ENCODE results near the gene INTS3.

Gene INTS3

DNA sequence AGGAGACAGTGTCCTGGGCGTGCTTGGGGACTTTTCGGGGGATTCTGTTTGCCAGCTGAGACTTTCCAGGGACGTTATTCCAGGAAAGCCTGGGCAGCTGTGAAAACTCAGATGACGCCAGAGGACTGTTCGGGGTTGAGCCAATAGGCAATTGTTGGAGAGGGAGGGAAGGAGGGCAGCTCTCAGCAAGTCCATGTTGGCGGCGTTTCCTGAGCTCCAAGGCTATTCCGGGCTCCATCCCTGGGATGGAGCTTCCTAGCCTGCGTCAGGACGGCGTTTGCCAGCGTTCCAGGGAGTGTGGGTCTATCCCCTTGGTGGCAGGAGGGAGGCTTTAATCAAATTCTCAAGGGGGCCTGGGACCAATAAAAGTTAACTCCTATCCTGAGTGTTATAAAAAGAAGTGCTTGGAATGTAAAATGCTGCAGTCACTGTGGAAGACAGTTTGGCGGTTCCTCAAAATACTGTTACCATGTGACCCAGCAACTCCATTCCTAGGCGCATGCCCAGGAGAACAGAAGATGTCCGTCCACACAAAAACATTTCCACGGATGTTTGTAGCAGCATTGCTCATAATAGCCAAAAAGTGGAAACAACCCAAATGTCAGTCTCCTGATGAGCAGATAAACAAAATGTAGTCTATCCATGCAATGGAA, 62.6 kb downstream of the INTS3 start:
- H3K9me3 ChIP-seq (ENCODE audit: control insufficient read depth, low read length) = no peaks in the 10 kb centered on the region
- H3K4me3 ChIP-seq (ENCODE audit: insufficient read depth, low read depth, low read length, poor library complexity, severe bottlenecking) = no peak overlapping the region
- no peaks in the 10 kb centered on the region for H3K36me3 ChIP-seq (ENCODE audit: control insufficient read depth, insufficient read depth, low read length)
- no peak for DNase-seq
- H3K27me3 ChIP-seq (replicated peaks; ENCODE audit: control insufficient read depth, insufficient read depth, low read length, poor library complexity, severe bottlenecking) = no peaks in the 10 kb centered on the region
- H3K4me1 ChIP-seq (ENCODE audit: control insufficient read depth, insufficient read depth, low read length, poor library complexity, severe bottlenecking) = no peaks in the 10 kb centered on the region
- H3K27ac ChIP-seq (ENCODE audit: insufficient read depth, low read length, poor library complexity, severe bottlenecking) = no peak overlapping the region

DNA sequence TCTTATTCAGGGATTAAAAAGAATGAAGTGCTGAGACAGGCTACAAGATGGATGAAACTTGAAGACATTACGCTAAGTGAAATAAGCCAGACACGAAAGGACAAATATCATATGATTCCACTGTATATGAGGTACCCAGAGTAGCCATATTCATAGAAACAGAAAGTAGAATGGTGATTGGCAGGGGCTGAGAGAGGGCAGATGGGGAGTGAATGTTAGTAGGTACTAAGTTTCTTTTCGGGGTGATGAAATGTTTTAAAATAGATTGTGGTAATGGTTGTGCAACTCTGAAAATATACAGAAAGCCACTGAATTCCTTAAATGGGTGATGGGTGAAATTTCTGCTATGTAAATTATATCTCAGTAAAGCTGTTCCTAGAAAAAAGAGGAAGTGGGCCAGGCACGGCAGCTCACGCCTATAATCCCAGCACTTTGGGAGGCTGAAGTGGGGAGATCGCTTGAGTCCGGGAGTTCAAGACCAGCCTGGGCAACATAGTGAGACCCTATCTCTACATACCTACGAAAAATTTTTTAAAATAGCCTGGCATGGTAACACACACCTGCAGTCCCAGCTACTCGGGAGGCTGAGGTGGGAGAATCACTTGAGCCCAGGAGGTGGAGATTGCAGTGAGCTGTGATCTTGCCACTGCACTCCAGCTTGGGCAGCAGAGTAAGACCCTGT, 63.3 kb downstream of the INTS3 start:
- no peak for DNase-seq
- Histone ChIP-seq H3K36me3 (ENCODE audit: control insufficient read depth, insufficient read depth, low read length) (no peaks in the 10 kb centered on the region), H3K27ac (ENCODE audit: insufficient read depth, low read length, poor library complexity, severe bottlenecking) (no peak overlapping the region), H3K4me1 (ENCODE audit: control insufficient read depth, insufficient read depth, low read length, poor library complexity, severe bottlenecking) (no peaks in the 10 kb centered on the region), H3K27me3 (replicated peaks; ENCODE audit: control insufficient read depth, insufficient read depth, low read length, poor library complexity, severe bottlenecking) (no peaks in the 10 kb centered on the region), H3K9me3 (ENCODE audit: control insufficient read depth, low read length) (no peaks in the 10 kb centered on the region), H3K4me3 (ENCODE audit: insufficient read depth, low read depth, low read length, poor library complexity, severe bottlenecking) (no peak overlapping the region)

DNA sequence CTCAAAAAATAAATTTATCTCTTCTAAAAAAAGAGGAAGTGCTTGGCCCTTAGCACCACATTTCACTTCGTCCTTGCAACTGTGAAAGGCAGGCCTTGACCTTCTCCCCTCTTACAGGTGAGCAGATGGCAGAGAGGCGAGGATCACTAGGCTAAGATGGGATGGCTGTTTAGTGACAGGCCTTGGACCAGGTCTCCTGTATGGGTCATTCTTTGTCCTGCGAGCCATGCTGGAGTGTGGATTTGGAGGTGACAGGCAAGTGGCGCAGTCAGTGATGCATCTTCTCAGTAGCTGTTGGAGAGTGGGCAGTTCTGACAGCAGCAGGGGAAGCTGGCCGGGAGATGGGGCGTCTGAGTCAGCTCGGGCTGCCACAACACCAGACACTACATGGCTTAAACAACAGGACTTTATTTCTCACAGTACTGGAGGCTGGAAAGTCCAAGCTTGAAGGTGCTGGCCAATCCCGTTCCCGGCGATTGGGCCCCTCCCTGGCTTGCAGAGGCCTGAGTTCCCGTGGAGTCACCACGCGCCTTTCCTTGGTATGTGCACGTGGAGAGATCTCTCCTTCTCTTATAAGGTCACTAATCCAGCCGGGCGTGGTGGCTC, 63.9 kb downstream of the INTS3 start:
- H3K36me3 ChIP-seq (ENCODE audit: control insufficient read depth, insufficient read depth, low read length) = no peaks in the 10 kb centered on the region
- no peaks in the 10 kb centered on the region for H3K9me3 ChIP-seq (ENCODE audit: control insufficient read depth, low read length)
- H3K4me1 ChIP-seq (ENCODE audit: control insufficient read depth, insufficient read depth, low read length, poor library complexity, severe bottlenecking) = no peaks in the 10 kb centered on the region
- no peak overlapping the region for H3K4me3 ChIP-seq (ENCODE audit: insufficient read depth, low read depth, low read length, poor library complexity, severe bottlenecking)
- no peak overlapping the region for H3K27ac ChIP-seq (ENCODE audit: insufficient read depth, low read length, poor library complexity, severe bottlenecking)
- H3K27me3 ChIP-seq (replicated peaks; ENCODE audit: control insufficient read depth, insufficient read depth, low read length, poor library complexity, severe bottlenecking) = no peaks in the 10 kb centered on the region
- no peak for DNase-seq

- no peaks in the 10 kb centered on the region for H3K9me3 ChIP-seq (ENCODE audit: control insufficient read depth, low read length)
- no peak overlapping the region for H3K27ac ChIP-seq (ENCODE audit: insufficient read depth, low read length, poor library complexity, severe bottlenecking)
- H3K36me3 ChIP-seq (ENCODE audit: control insufficient read depth, insufficient read depth, low read length) = no peaks in the 10 kb centered on the region
- DNase-seq = no peak
- no peaks in the 10 kb centered on the region for H3K4me1 ChIP-seq (ENCODE audit: control insufficient read depth, insufficient read depth, low read length, poor library complexity, severe bottlenecking)
- H3K27me3 ChIP-seq (replicated peaks; ENCODE audit: control insufficient read depth, insufficient read depth, low read length, poor library complexity, severe bottlenecking) = no peaks in the 10 kb centered on the region
- no peak overlapping the region for H3K4me3 ChIP-seq (ENCODE audit: insufficient read depth, low read depth, low read length, poor library complexity, severe bottlenecking)
Observed at GRCh38 chr1:153792631-153793041, 64.8 kb downstream of the INTS3 start.

GRCh38 chr1:153793261-153793972, 65.6 kb downstream of the INTS3 start:
- Histone ChIP-seq H3K9me3 (ENCODE audit: control insufficient read depth, low read length) (no peaks in the 10 kb centered on the region), H3K27me3 (replicated peaks; ENCODE audit: control insufficient read depth, insufficient read depth, low read length, poor library complexity, severe bottlenecking) (no peaks in the 10 kb centered on the region), H3K4me3 (ENCODE audit: insufficient read depth, low read depth, low read length, poor library complexity, severe bottlenecking) (no peak overlapping the region), H3K36me3 (ENCODE audit: control insufficient read depth, insufficient read depth, low read length) (no peaks in the 10 kb centered on the region), H3K4me1 (ENCODE audit: control insufficient read depth, insufficient read depth, low read length, poor library complexity, severe bottlenecking) (no peaks in the 10 kb centered on the region), H3K27ac (ENCODE audit: insufficient read depth, low read length, poor library complexity, severe bottlenecking) (no peak overlapping the region)
- DNase-seq = no peak

- H3K36me3 ChIP-seq (ENCODE audit: control insufficient read depth, insufficient read depth, low read length) = no peaks in the 10 kb centered on the region
- H3K4me3 ChIP-seq (ENCODE audit: insufficient read depth, low read depth, low read length, poor library complexity, severe bottlenecking) = no peak overlapping the region
- H3K4me1 ChIP-seq (ENCODE audit: control insufficient read depth, insufficient read depth, low read length, poor library complexity, severe bottlenecking) = no peaks in the 10 kb centered on the region
- H3K27ac ChIP-seq (ENCODE audit: insufficient read depth, low read length, poor library complexity, severe bottlenecking) = no peak overlapping the region
- H3K9me3 ChIP-seq (ENCODE audit: control insufficient read depth, low read length) = no peaks in the 10 kb centered on the region
- no peak for DNase-seq
- no peaks in the 10 kb centered on the region for H3K27me3 ChIP-seq (replicated peaks; ENCODE audit: control insufficient read depth, insufficient read depth, low read length, poor library complexity, severe bottlenecking)
Observed at GRCh38 chr1:153793973-153794615, 66.2 kb downstream of the INTS3 start.

DNA sequence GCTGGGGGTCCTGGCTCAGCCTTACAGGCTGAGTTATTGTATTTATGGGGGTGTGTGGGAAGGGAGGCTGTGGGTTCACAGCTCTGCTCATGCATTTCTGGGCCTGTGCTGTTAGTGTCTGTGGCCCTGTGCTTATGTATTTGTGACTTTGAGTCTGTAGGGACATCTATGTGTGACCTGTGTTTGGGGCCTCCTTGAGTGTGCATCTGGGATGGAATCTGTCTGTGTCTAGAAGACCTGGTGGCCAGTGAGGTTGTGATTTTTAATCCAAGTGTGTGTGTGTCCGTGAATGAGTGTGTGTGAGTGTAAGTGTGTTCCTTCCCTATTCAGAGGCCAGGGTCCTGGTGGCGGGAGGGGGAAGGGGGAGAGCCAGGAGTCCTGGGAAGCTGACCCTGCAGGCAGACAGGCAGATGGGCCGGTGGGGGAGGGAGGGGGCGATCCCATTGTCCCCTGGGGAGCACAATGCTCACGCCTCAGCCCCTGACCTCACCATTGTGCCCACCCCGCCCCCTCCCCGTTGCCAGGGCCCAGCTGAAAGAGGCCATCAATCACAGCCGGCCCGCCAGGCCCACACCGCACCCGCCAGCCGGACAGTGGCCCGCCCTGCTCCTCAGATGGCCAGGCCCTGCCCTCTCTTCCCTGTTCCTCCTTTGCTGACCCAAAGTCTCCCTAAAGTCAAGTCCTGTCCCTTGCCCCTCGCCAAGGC, 66.9 kb downstream of the INTS3 start:
- no peak overlapping the region for H3K4me3 ChIP-seq (ENCODE audit: insufficient read depth, low read depth, low read length, poor library complexity, severe bottlenecking)
- DNase-seq = no peak
- no peaks in the 10 kb centered on the region for H3K36me3 ChIP-seq (ENCODE audit: control insufficient read depth, insufficient read depth, low read length)
- no peak overlapping the region for H3K27ac ChIP-seq (ENCODE audit: insufficient read depth, low read length, poor library complexity, severe bottlenecking)
- no peaks in the 10 kb centered on the region for H3K27me3 ChIP-seq (replicated peaks; ENCODE audit: control insufficient read depth, insufficient read depth, low read length, poor library complexity, severe bottlenecking)
- H3K9me3 ChIP-seq (ENCODE audit: control insufficient read depth, low read length) = no peaks in the 10 kb centered on the region
- H3K4me1 ChIP-seq (ENCODE audit: control insufficient read depth, insufficient read depth, low read length, poor library complexity, severe bottlenecking) = no peaks in the 10 kb centered on the region

GRCh38 chr1:153795330-153795837, 67.5 kb downstream of the INTS3 start:
- Histone ChIP-seq H3K27me3 (replicated peaks; ENCODE audit: control insufficient read depth, insufficient read depth, low read length, poor library complexity, severe bottlenecking) (no peaks in the 10 kb centered on the region), H3K4me1 (ENCODE audit: control insufficient read depth, insufficient read depth, low read length, poor library complexity, severe bottlenecking) (no peaks in the 10 kb centered on the region), H3K4me3 (ENCODE audit: insufficient read depth, low read depth, low read length, poor library complexity, severe bottlenecking) (no peak overlapping the region), H3K36me3 (ENCODE audit: control insufficient read depth, insufficient read depth, low read length) (no peaks in the 10 kb centered on the region), H3K27ac (ENCODE audit: insufficient read depth, low read length, poor library complexity, severe bottlenecking) (no peak overlapping the region), H3K9me3 (ENCODE audit: control insufficient read depth, low read length) (no peaks in the 10 kb centered on the region)
- DNase-seq = no peak
